K562 (cell line): ENCODE results near the gene ZNF778. TPM values are rescaled to one million over a fixed set of nuclear protein-coding genes. Genes with fewer than 3 reads are reported as not detected.
A peak's percentile ranks its signal among the peaks of the same experiment; 100 is the strongest.

Source experiments
- ATAC-seq: fragments of 200-7000 bp; cut with Tn5 transposase; 3 replicates; pipeline ENCODE4 v1.9.1; 2020; ENCODE audit warnings: moderate library complexity
- BruUV-seq: library from RNA; stranded (reverse); fragments of 400-500 nt; replicated peaks from 2 replicates; lab custom pipeline; 2021; lab: Mats Ljungman, UMichigan
- CTCF ChIA-PET: fragments of 300-600 bp; formaldehyde crosslinking; extraction: SDS; loops from one replicate; lab custom pipeline; 2021; ENCODE audit warnings: low intra/inter-chr PET ratio; lab: Yijun Ruan, JAX
- POLR2A ChIA-PET: fragments of 300-600, 350-650 bp; sonication (Branson Sonifier 250); formaldehyde crosslinking; extraction: SDS; loops from one replicate; lab custom pipeline; 2021; ENCODE audit warnings: antibody characterized with exemption, inconsistent platforms; lab: Yijun Ruan, JAX
- DNase-seq, 4 experiments: peaks; one replicate each; pipeline versions ENCODE4 v3.0.0 to v3.0.0-alpha.2; 2011 to 2018; ENCODE audit warnings: low spot score in 3 of 4, mixed read lengths in 3 of 4; ENCODE audit errors: extremely low read depth in 1 of 4
- FAIRE-seq: peaks from 2 replicates; lab custom pipeline; 2011; peaks lifted over from hg19 to GRCh38; lab: Jason Lieb, UNC
- H2AFZ ChIP-seq: 2 replicates; pipeline ENCODE4 v1.6.0; 2011; ENCODE audit warnings: low read depth, low read length, control low read depth, inconsistent platforms
- H3K27ac ChIP-seq: fragments of 200-600 bp; 3 replicates; pipeline ENCODE4 v1.8.0; 2011; ENCODE audit warnings: low read depth, mild to moderate bottlenecking, control low read depth, inconsistent platforms, low read length, moderate library complexity, mixed read lengths; ENCODE audit errors: extremely low read depth
- H3K27me3 ChIP-seq, 2 experiments: fragments of 300-600 bp in 1 of 2; 2 replicates in 1 of 2; 3 replicates in 1 of 2; pipeline versions ENCODE4 v1.6.0 to v1.8.0; 2011; ENCODE audit warnings: inconsistent platforms in 2 of 2, low read length in 2 of 2, mild to moderate bottlenecking in 1 of 2, mixed read lengths in 1 of 2, moderate library complexity in 1 of 2; ENCODE audit not compliant: control insufficient read depth in 2 of 2, insufficient read depth in 2 of 2
- H3K36me3 ChIP-seq: fragments of 300-600 bp; 3 replicates; pipeline ENCODE4 v1.8.0; 2011; ENCODE audit warnings: mild to moderate bottlenecking, low read length, inconsistent platforms; ENCODE audit not compliant: control insufficient read depth, insufficient read depth
- H3K4me1 ChIP-seq, 2 experiments: fragments of 200-600 bp in 1 of 2; replicated peaks in 1 of 2; 2 replicates in 1 of 2; 3 replicates in 1 of 2; pipeline versions ENCODE4 v1.5.1 to v1.8.0; 2011; ENCODE audit warnings: inconsistent platforms in 2 of 2, low read length in 2 of 2, mild to moderate bottlenecking in 1 of 2, mixed read lengths in 1 of 2, moderate library complexity in 1 of 2; ENCODE audit not compliant: control insufficient read depth in 2 of 2, insufficient read depth in 2 of 2
- H3K4me2 ChIP-seq: 2 replicates; pipeline ENCODE4 v1.6.1; 2011; ENCODE audit warnings: low read length, control low read depth, inconsistent platforms, mixed read lengths; ENCODE audit not compliant: insufficient read depth
- H3K4me3 ChIP-seq: fragments of 200-600 bp; sonication (generic), shearing (Covaris generic); 2 replicates; pipeline ENCODE4 v1.5.1; 2016; ENCODE audit warnings: control low read depth, inconsistent platforms
- H3K79me2 ChIP-seq: fragments of 200-600 bp; 3 replicates; pipeline ENCODE4 v1.8.0; 2011; ENCODE audit warnings: low read length, inconsistent platforms; ENCODE audit not compliant: control insufficient read depth, insufficient read depth
- H3K9ac ChIP-seq, 2 experiments: 2 replicates each; pipeline versions ENCODE4 v1.6.0 to v1.6.1; 2011; ENCODE audit warnings: low read depth in 2 of 2, low read length in 2 of 2, control low read depth in 1 of 2, inconsistent platforms in 1 of 2, mild to moderate bottlenecking in 1 of 2, mixed read lengths in 1 of 2; ENCODE audit not compliant: insufficient read depth in 1 of 2
- H3K9me1 ChIP-seq: one replicate; pipeline ENCODE4 v1.6.0; 2011; ENCODE audit warnings: inconsistent platforms, mild to moderate bottlenecking, low read length, moderate library complexity; ENCODE audit not compliant: control insufficient read depth, insufficient read depth
- H3K9me3 ChIP-seq: replicated peaks from 2 replicates; pipeline ENCODE4 v1.5.1; 2011; ENCODE audit warnings: low read depth, low read length, inconsistent platforms; ENCODE audit not compliant: control insufficient read depth, insufficient read depth
- H4K20me1 ChIP-seq: replicated peaks from 2 replicates; pipeline ENCODE4 v1.6.1; 2011; ENCODE audit warnings: low read length, inconsistent platforms, mixed read lengths; ENCODE audit not compliant: control insufficient read depth, insufficient read depth
- BRF1 ChIP-seq: IDR thresholded peaks from 3 replicates; pipeline ENCODE4 v1.6.1; 2011; ENCODE audit warnings: borderline replicate concordance, mild to moderate bottlenecking; ENCODE audit not compliant: insufficient read length; ENCODE audit errors: extremely low read depth
- C11orf30 ChIP-seq: fragments of 450-650 bp; IDR thresholded peaks from 2 replicates; pipeline ENCODE4 v1.6.1; 2016; ENCODE audit warnings: low read depth, mild to moderate bottlenecking
- CC2D1A ChIP-seq: fragments of 450-650 bp; IDR thresholded peaks from 2 replicates; pipeline ENCODE4 v1.6.1; 2017; ENCODE audit warnings: mild to moderate bottlenecking
- CTCF ChIP-seq, 3 experiments: IDR thresholded peaks in 2 of 3; conservative IDR thresholded peaks in 1 of 3; 2 replicates each; pipeline ENCODE4 v1.5.1; 2011 to 2012; ENCODE audit warnings: low read length in 3 of 3, mild to moderate bottlenecking in 3 of 3, control low read depth in 2 of 3, improper control_type of control experiment in 1 of 3, inconsistent platforms in 1 of 3, low read depth in 1 of 3, mixed read lengths in 1 of 3, moderate library complexity in 1 of 3; ENCODE audit not compliant: insufficient read depth in 2 of 3
- DLX4 ChIP-seq: fragments of 250-450 bp; sonication (Bioruptor Pico); IDR thresholded peaks from 2 replicates; pipeline ENCODE4 v1.6.1; 2021; ENCODE audit warnings: mild to moderate bottlenecking
- JUNB ChIP-seq: fragments of 450-650 bp; formaldehyde crosslinking; conservative IDR thresholded peaks from 2 replicates; pipeline ENCODE4 v1.4.0; 2020; ENCODE audit warnings: mild to moderate bottlenecking
- PRPF4 ChIP-seq: fragments of 200-400 bp; formaldehyde crosslinking; IDR thresholded peaks from one replicate; pipeline ENCODE4 v1.6.1; 2017; ENCODE audit warnings: low read length, low read depth, mild to moderate bottlenecking; ENCODE audit not compliant: insufficient read depth, poor library complexity, severe bottlenecking
- RAD21 ChIP-seq, 2 experiments: fragments of 250-450 bp in 1 of 2; fragments of 450-650 bp in 1 of 2; sonication (Bioruptor Pico) in 1 of 2; formaldehyde crosslinking in 1 of 2; IDR thresholded peaks in 1 of 2; conservative IDR thresholded peaks in 1 of 2; 2 replicates each; pipeline versions ENCODE4 v1.4.0 to v1.8.0; 2020 to 2022; ENCODE audit warnings: mild to moderate bottlenecking in 2 of 2, moderate library complexity in 1 of 2
- RBM25 ChIP-seq: fragments of 200-400 bp; formaldehyde crosslinking; IDR thresholded peaks from 2 replicates; pipeline ENCODE4 v1.6.1; 2018; ENCODE audit warnings: low read length, low read depth, moderate library complexity; ENCODE audit not compliant: severe bottlenecking
- SIX5 ChIP-seq, 2 experiments: IDR thresholded peaks; 2 replicates each; pipeline ENCODE4 v1.6.1; 2011; ENCODE audit warnings: low read length in 2 of 2, borderline replicate concordance in 1 of 2, low read depth in 1 of 2, mild to moderate bottlenecking in 1 of 2, moderate library complexity in 1 of 2; ENCODE audit not compliant: insufficient read depth in 1 of 2
- TSHZ1 ChIP-seq: fragments of 250-450 bp; sonication (Bioruptor Pico); IDR thresholded peaks from 2 replicates; pipeline ENCODE4 v1.4.0; 2020; ENCODE audit warnings: mild to moderate bottlenecking, moderate library complexity
- ZBED1 ChIP-seq: IDR thresholded peaks from 2 replicates; pipeline ENCODE4 v1.6.1; 2014
- ZBTB34 ChIP-seq: fragments of 250-450 bp; sonication (Bioruptor Pico); IDR thresholded peaks from 2 replicates; pipeline ENCODE4 v1.8.0; 2021; ENCODE audit warnings: mild to moderate bottlenecking, moderate library complexity
- ZNF431 ChIP-seq: sonication (generic); formaldehyde crosslinking; IDR thresholded peaks from 2 replicates; pipeline ENCODE4 v1.8.0; 2022; ENCODE audit warnings: mild to moderate bottlenecking, missing genetic modification reagents
- WGBS: fragments of 100-300 bp; shearing (Covaris generic); methylation state at CpG from one replicate; pipeline ENCODE4 v1.1.6; 2016; ENCODE audit warnings: low coverage, mixed read lengths; ENCODE audit not compliant: insufficient coverage; ENCODE audit errors: missing lambda C conversion rate; 5-methylcytosine and 5-hydroxymethylcytosine counted together
- in situ Hi-C: fragments of 300-500 bp; cut with MboI; formaldehyde crosslinking; loops from 4 replicates; pipeline ENCODE4 v1.15.0; 2018; ENCODE audit warnings: inconsistent platforms, mixed read lengths
- intact Hi-C: fragments of 100-400 bp; cut with micrococcal nuclease; formaldehyde crosslinking; loops from 2 replicates; pipeline ENCODE4 v1.14.2; 2022
- polyA plus RNA-seq, 8 experiments: library from polyadenylated mRNA; depleted of rRNA in 4 of 8; stranded (reverse) in 5 of 8; unstranded in 3 of 8; fragments of >200 nt; fragmentation: Nextera tagmentation in 2 of 8; fragmentation: Illumina TruSeq in 1 of 8; extraction: Ambion mirVana in 2 of 8; extraction: Trizol in 1 of 8; gene quantifications; 2 replicates each; pipeline versions ENCODE4 v1.2.1 to v1.2.3, GENCODE V29; 2011 to 2014; ENCODE audit warnings: inconsistent platforms in 1 of 8, missing spikeins in 1 of 8
- total RNA-seq, 7 experiments: library from RNA; depleted of rRNA in 6 of 7; stranded (reverse); fragments of >200 nt in 6 of 7; fragmentation: Illumina TruSeq in 2 of 7; extraction: Trizol in 2 of 7; gene quantifications; 2 replicates each; pipeline versions ENCODE4 v1.2.1 to v1.2.3, GENCODE V29; 2011 to 2021; ENCODE audit warnings: low replicate concordance in 1 of 7

The ZNF778 gene
- total and polyA plus RNA-seq, 9 of the 15 experiments (the other 6 are each of a cell fraction or from before 2014, with no cell fraction given), result 0.70 to 60.6 (median 7.5) TPM

- no peaks in the 10 kb centered on the region for H3K9me3 ChIP-seq
- intact Hi-C loops, result no loop called here
- BruUV-seq, result no TSS peak
- no peak for DNase-seq
- ChIA-PET CTCF (no interaction called here), POLR2A (interaction anchor here (0.8 kb wide), 1 partner anchor 402 kb away, joined by 3 read pairs; no protein-coding TSS in a partner anchor)
- ATAC-seq, result peak; percentile 75
- no peak overlapping the region for H2AFZ ChIP-seq
- no peak overlapping the region for H3K4me3 ChIP-seq
- H3K4me1 ChIP-seq, result peaks cover 0 to 4% of the 10 kb centered on the region in 2 experiments; a peak in 3 of 5 replicates
- H3K27me3 ChIP-seq, result peaks cover 16 to 20% of the 10 kb centered on the region in 2 experiments; a peak in 3 of 5 replicates
- in situ Hi-C loops, result loop anchor here (10.0 kb wide), 1 partner anchor 395 kb away; the partner anchor contains the start of gene APRT
- H3K36me3 ChIP-seq, result no peaks in the 10 kb centered on the region
- no peak overlapping the region for H3K27ac ChIP-seq
- peak overlapping the region; percentile 9; the same call in 1 of the 2 replicates for H3K4me2 ChIP-seq
- H3K9ac ChIP-seq, result peak overlapping the region in 1 of 2 experiments; percentile 41; a peak in 2 of 4 replicates
- H3K9me1 ChIP-seq, result no peaks in the 10 kb centered on the region
- 5% methylated on average over 15 of the region's 15 CpGs for WGBS
- H3K79me2 ChIP-seq, result no peaks in the 10 kb centered on the region
- FAIRE-seq, result no peak
- no peaks in the 10 kb centered on the region for H4K20me1 ChIP-seq
- TF ChIP-seq C11orf30 (no peak), DLX4 (CRISPR knock-in tag) (no peak), RBM25 (no peak), CC2D1A (no peak), RAD21 (CRISPR knock-in tag; conservative IDR thresholded peaks at IDR 0.05 in 1 of 2, IDR thresholded peaks at IDR 0.05 in 1 of 2) (peak in 1 of 2 experiments; percentile 33; a peak in 2 of 4 replicates), SIX5 (IDR thresholded peaks at IDR 0.05; ENCODE audit: borderline replicate concordance in 1 of 2, insufficient read depth in 1 of 2, low read depth in 1 of 2, low read length in 2 of 2) (no peak), ZBED1 (no peak), ZBTB34 (CRISPR knock-in tag) (no peak), ZNF431 (CRISPR knock-in tag) (no peak), BRF1 (no peak), JUNB (CRISPR knock-in tag) (no peak), PRPF4 (no peak), TSHZ1 (no peak), CTCF (IDR thresholded peaks at IDR 0.05 in 2 of 3, conservative IDR thresholded peaks at IDR 0.05 in 1 of 3; ENCODE audit: insufficient read depth in 2 of 3, low read depth in 1 of 3, low read length in 3 of 3) (peak in 2 of 3 experiments; percentile 26 to 36; a peak in 1 of 6 replicates)
Measured at GRCh38 chr16:89209522-89210044, 7.9 kb upstream of the ZNF778 start.
